VCaP (cell line): ENCODE results near the gene THAP8.

Experiments used
- H3K27ac ChIP-seq: fragments of 450-650 bp; 2 replicates; pipeline ENCODE4 v1.5.1; 2017
- CTCF ChIP-seq: fragments of 450-650 bp; conservative IDR thresholded peaks from 2 replicates; pipeline ENCODE4 v1.5.1; 2017; ENCODE audit warnings: mild to moderate bottlenecking, moderate library complexity

The THAP8 gene

DNA sequence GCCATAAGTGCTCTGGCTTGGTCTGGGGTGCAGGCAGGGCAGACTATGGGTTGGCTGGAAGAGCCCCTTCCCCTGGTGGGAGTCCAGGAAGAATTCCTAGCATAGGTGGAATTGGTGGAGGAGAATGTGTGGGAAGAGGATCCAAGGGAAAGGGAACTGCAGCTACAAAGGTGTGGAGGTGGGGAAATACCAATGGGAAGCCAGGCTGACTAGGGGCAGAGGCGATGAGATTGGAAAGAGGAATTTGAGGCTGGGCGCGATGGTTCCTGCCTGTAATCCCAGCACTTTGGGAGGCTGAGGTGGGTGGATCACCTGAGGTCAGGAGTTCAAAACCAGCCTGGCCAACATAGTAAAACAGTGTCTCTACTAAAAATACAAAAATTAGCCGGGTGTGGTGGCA lies 63.9 kb downstream of the THAP8 start:
- no peak overlapping the region for H3K27ac ChIP-seq
- TF ChIP-seq CTCF, result no peak

DNA sequence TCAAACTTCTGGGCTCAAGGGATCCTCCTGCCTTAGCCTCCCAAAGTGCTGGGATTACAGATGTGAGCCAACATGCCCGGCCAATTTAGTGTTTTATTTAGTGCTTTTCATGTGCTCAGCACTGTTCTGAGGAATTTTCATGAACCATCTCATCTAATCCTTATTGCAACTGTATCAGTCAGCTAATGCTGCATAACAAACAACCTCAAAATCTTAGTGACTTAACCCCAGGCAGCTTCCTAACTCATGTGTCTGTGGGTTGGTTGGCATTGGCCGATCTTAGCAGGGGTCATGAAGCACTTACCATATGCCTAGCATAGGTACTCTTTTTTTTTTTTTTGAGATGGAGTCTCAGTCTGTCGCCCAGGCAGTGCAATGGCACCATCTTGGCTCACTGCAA lies 65.3 kb downstream of the THAP8 start:
- no peak overlapping the region for H3K27ac ChIP-seq
- TF ChIP-seq CTCF, result no peak

DNA sequence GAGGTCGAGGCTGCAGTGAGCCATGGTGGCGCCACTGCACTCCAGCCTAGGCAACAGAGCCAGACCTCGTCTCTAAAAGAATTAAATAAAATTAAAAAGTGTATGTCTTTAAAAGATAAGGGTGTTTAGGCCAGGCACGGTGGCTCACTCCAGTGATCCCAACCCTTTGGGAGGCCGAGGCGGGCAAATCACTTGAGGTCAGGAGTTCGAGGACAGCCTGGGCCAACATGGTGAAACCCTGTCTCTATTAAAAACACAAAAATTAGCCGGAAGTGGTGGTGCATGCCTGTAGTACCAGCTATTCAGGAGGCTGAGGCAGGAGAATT lies 66.6 kb downstream of the THAP8 start:
- 0 out of 2 replicates have a peak, but pooled peaks have one; percentile 34 for TF ChIP-seq CTCF
- peak overlapping the region; percentile 62 for H3K27ac ChIP-seq

GRCh38 chr19:35986664-35987570 lies 67.2 kb downstream of the THAP8 start:
- H3K27ac ChIP-seq, result peak overlapping the region; percentile 62
- peak; percentile 41 for TF ChIP-seq CTCF

GRCh38 chr19:35986111-35986510 lies 68.0 kb downstream of the THAP8 start:
- TF ChIP-seq CTCF, result no peak
- H3K27ac ChIP-seq, result peak overlapping the region; percentile 62
